Measurements from ENCODE around the gene FNBP1. TPM values are rescaled to one million over a fixed set of nuclear protein-coding genes. Genes with fewer than 3 reads are reported as not detected.

The FNBP1 gene
- total RNA-seq, 1 donor from 2014 or later: 63.5 TPM

DNA sequence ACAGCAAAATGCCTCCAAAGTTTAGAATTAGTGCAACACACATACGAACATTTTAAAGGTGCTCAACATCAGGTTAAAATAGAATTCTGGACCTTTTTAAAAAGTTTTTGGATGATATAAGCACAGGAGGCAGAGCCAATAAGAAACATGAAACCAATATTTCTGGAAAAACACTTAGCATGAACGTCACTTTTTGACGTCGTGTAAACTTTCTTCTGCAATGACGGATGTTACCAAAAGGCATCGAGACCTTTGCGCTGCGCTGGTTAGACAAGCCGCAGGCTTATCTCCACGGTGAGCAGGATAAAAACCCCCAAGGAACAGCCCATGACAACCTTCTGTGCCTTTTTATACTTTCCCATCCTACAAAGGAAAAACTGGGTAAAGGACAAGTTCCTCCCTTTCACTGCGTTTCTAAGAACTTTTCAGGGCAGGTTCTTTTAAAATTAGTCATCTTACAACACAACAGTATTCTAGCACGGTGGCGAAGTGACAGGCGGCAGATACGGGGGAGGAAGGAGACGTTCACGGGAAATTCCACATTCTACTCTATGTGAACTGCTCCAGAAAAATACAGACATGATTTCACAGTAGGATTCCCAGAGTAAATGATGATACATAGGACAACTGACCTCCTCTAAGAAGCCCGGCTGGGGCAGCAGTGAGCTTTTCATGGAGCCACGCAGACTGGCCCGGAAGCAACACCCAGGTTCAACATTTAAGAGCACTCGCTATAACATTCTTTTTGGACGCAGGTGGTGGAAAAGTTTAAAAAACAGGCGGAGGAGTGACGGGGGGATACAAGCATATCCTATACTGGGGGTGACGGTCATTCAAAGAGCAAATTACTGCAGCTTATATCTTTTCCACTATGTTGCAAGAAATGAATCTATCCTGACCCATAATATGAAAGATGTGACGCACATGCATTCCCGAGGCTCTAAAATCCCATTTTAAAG, 155.4 kb downstream of the FNBP1 start:
- peaks cover 42% of the 10 kb centered on the region for H3K4me1 Mint-ChIP-seq (ENCODE audit: low read depth, unreplicated experiment)
- peak overlapping the region; percentile 34 for H3K4me2 ChIP-seq (ENCODE audit: low read length)
- peak; percentile 74 for DNase-seq (ENCODE audit: low read depth)
- peak overlapping the region; percentile 63 for H3K4me3 Mint-ChIP-seq (ENCODE audit: unreplicated experiment)
- no peaks in the 10 kb centered on the region for H3K9me3 ChIP-seq (ENCODE audit: insufficient read depth, low read depth, low read length)
- peaks cover 9% of the 10 kb centered on the region for H3K36me3 Mint-ChIP-seq (ENCODE audit: low read depth, unreplicated experiment)
- peaks cover 43% of the 10 kb centered on the region for H3K4me1 ChIP-seq (ENCODE audit: insufficient read depth, low read length)
- H3K27me3 Mint-ChIP-seq (ENCODE audit: low read depth, unreplicated experiment): no peaks in the 10 kb centered on the region
- TF ChIP-seq, protein P1, sequence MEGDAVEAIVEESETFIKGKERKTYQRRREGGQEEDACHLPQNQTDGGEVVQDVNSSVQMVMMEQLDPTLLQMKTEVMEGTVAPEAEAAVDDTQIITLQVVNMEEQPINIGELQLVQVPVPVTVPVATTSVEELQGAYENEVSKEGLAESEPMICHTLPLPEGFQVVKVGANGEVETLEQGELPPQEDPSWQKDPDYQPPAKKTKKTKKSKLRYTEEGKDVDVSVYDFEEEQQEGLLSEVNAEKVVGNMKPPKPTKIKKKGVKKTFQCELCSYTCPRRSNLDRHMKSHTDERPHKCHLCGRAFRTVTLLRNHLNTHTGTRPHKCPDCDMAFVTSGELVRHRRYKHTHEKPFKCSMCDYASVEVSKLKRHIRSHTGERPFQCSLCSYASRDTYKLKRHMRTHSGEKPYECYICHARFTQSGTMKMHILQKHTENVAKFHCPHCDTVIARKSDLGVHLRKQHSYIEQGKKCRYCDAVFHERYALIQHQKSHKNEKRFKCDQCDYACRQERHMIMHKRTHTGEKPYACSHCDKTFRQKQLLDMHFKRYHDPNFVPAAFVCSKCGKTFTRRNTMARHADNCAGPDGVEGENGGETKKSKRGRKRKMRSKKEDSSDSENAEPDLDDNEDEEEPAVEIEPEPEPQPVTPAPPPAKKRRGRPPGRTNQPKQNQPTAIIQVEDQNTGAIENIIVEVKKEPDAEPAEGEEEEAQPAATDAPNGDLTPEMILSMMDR (IDR thresholded peaks at IDR 0.05; ENCODE audit: insufficient read depth, low read depth, low read length): peak; percentile 25
- TF ChIP-seq EZH2 (IDR thresholded peaks at IDR 0.05; ENCODE audit: insufficient read depth, low read length): no peak
- peak overlapping the region; percentile 4 for H3K9ac ChIP-seq (ENCODE audit: low read length)
- no peak overlapping the region for H3K4me3 ChIP-seq (ENCODE audit: insufficient read depth, low read depth, low read length)
- FAIRE-seq: no peak
- H3K9me3 Mint-ChIP-seq (ENCODE audit: unreplicated experiment): no peaks in the 10 kb centered on the region
- H2AFZ ChIP-seq (ENCODE audit: low read depth, low read length): no peak overlapping the region
- peak overlapping the region; percentile 86 for H3K27ac Mint-ChIP-seq (ENCODE audit: unreplicated experiment)
- no peaks in the 10 kb centered on the region for H3K36me3 ChIP-seq (ENCODE audit: insufficient read depth, low read length)
- no peaks in the 10 kb centered on the region for H3K27me3 ChIP-seq (ENCODE audit: insufficient read depth, low read length)
- no peaks in the 10 kb centered on the region for H4K20me1 ChIP-seq (ENCODE audit: insufficient read depth, low read length)
- H3K27ac ChIP-seq (ENCODE audit: low read depth, low read length): no peak overlapping the region
- no peaks in the 10 kb centered on the region for H3K79me2 ChIP-seq (ENCODE audit: insufficient read depth, low read length)

DNA sequence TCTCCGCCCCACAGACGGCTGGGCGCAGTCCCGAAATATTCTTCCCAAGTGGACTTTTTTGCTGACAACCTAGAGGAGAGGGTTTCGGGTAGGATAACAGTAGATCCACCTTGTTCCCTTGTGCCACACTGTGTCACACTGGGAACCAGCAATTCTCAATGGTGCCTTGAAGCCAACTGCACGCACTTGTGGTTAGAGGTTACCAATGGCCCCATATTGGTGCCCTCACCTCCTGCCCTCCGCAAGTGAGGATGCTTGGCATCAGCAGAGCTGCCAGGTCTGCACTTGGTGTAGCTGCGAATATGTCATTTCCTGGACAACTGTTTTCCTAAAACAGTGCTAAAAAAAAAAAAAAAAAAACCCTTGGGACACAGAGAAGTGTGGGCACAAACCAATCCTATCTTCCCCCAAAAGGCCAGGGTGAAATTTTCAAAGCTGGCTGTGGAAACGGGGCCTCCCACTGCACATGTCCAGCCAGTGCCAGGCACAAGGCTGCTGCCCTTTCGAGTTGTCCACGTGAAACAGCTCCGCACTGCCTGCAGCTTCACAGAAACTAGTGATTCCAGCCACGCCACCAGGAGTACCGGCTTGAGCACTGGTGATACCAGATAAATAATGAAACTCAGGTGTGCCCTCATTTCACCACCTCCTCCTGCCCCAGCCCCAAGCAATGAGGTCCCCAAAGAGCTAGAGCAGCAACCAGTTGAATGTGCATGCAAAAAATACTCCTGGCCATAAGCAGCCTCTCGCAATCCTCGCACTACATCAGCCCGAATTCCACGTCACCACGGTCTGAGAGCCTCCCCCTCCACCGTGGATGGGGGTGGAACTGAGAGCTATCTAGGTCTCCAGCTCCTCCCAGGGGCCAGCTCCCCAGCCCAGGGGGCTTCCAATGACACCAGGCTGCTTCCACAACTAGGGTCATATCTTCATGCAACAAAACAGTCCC, 156.5 kb downstream of the FNBP1 start:
- Histone ChIP-seq H4K20me1 (ENCODE audit: insufficient read depth, low read length) (no peaks in the 10 kb centered on the region), H3K4me2 (ENCODE audit: low read length) (peak overlapping the region; percentile 72), H3K79me2 (ENCODE audit: insufficient read depth, low read length) (no peaks in the 10 kb centered on the region), H3K9me3 (ENCODE audit: insufficient read depth, low read depth, low read length) (no peaks in the 10 kb centered on the region), H2AFZ (ENCODE audit: low read depth, low read length) (no peak overlapping the region), H3K9ac (ENCODE audit: low read length) (no peak overlapping the region), H3K4me1 (ENCODE audit: insufficient read depth, low read length) (peaks cover 39% of the 10 kb centered on the region), H3K4me3 (ENCODE audit: insufficient read depth, low read depth, low read length) (no peak overlapping the region), H3K27me3 (ENCODE audit: insufficient read depth, low read length) (no peaks in the 10 kb centered on the region), H3K27ac (ENCODE audit: low read depth, low read length) (no peak overlapping the region), H3K36me3 (ENCODE audit: insufficient read depth, low read length) (no peaks in the 10 kb centered on the region)
- FAIRE-seq (no peak), DNase-seq (ENCODE audit: low read depth) (no peak)
- peak overlapping the region; percentile 87 for H3K27ac Mint-ChIP-seq (ENCODE audit: unreplicated experiment)
- H3K27me3 Mint-ChIP-seq (ENCODE audit: low read depth, unreplicated experiment): no peaks in the 10 kb centered on the region
- H3K4me1 Mint-ChIP-seq (ENCODE audit: low read depth, unreplicated experiment): peaks cover 42% of the 10 kb centered on the region
- peaks cover 9% of the 10 kb centered on the region for H3K36me3 Mint-ChIP-seq (ENCODE audit: low read depth, unreplicated experiment)
- peak overlapping the region; percentile 57 for H3K4me3 Mint-ChIP-seq (ENCODE audit: unreplicated experiment)
- H3K9me3 Mint-ChIP-seq (ENCODE audit: unreplicated experiment): no peaks in the 10 kb centered on the region
- TF ChIP-seq, protein P1 (IDR thresholded peaks at IDR 0.05; ENCODE audit: insufficient read depth, low read depth, low read length): no peak
- no peak for TF ChIP-seq EZH2 (IDR thresholded peaks at IDR 0.05; ENCODE audit: insufficient read depth, low read length)
